ENCODE data around the gene SMIM22.

SMIM22 gene

GRCh38 chr16:4795181-4795827 lies at the start of gene SMIM22:
TSS of gene SMIM22 (plus strand) at chr16:4795369. CDS start at chr16:4795735, 366 bp downstream.
- DNase-seq, result no peak

- DNase-seq, result no peak
Measured at GRCh38 chr16:4746215-4746614, 49.0 kb upstream of the SMIM22 start.

GRCh38 chr16:4746991-4747574 lies 48.1 kb upstream of the SMIM22 start:
- no peak for DNase-seq

DNA sequence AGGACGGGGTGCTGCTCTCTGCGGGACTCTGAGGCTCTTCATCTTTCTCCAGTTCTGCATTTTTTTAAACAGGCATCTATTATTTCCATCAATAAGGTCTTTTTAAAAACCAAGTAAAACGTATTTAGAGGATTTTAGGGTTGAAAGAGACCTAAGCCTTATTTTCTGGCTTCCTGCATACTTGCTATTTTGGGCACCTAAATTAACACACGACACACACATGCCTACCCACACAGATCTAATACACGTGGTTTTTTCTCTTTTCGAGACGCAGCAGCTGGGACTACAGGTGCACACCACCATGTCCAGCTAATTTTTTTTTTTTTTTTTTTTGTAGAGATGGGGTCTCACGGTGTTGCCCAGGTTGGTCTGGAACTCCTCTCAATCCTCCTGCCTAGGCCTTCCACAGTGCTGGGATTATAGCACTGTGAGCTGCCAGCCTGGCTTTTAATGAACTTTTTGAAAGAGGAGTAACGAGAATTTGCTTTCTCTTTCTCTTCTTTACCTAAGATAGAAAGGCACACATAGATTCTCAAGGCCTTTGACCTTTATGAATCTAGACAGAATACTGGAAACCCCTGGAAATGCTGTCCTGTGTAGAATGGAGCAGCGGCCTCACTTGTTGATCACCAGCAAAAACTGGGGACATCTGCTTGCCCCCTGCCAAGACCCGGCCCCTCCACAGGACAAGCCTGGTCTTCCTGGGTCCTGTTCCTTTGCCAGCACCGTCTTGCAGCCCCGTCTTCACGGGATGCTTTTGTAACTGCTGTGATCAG lies 47.1 kb upstream of the SMIM22 start:
- no peak for DNase-seq

DNA sequence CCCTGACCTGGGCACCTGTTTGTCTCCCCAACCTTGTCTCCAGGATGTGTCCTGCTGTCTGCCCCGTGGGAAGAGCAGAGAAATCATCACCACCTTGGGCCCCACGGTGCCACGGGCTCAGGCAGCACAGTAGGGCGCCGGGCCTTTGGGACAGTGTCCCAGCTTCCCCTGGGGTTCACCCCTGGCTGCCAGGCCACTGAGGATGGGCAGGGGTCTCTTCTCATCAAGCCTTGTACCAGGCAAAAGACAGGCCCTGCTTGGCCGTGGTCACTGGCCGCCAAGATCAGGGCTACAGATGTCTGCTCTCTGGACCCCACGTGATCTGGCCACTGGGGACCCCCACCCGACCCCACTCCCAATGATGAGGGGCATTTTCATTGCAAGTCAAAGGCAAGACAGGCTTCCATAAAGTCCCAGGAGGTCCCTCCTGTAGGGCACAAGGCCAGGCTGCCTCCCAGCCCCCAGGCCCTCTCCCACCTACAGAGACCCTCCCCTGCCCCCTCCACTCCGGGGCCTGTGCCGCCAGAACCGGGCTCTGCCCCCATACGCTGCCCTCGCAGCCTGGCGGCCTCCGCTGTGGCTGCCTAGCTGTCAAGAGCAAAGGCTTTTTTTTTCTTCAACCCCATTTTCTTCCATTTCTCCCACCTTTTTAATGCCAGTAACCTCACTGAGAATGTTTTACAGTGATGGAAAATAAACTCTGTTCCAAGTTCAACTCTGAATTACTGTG lies 46.3 kb upstream of the SMIM22 start:
- no peak for DNase-seq

- no peak for DNase-seq
Measured at GRCh38 chr16:4749700-4750257, 45.4 kb upstream of the SMIM22 start.

GRCh38 chr16:4750896-4751295 lies 44.3 kb upstream of the SMIM22 start:
- no peak for DNase-seq

GRCh38 chr16:4752351-4753100 lies 42.6 kb upstream of the SMIM22 start:
- no peak for DNase-seq

GRCh38 chr16:4753227-4753626 lies 41.9 kb upstream of the SMIM22 start:
- no peak for DNase-seq

- no peak for DNase-seq
Measured at GRCh38 chr16:4754865-4755264, 40.3 kb upstream of the SMIM22 start.

DNA sequence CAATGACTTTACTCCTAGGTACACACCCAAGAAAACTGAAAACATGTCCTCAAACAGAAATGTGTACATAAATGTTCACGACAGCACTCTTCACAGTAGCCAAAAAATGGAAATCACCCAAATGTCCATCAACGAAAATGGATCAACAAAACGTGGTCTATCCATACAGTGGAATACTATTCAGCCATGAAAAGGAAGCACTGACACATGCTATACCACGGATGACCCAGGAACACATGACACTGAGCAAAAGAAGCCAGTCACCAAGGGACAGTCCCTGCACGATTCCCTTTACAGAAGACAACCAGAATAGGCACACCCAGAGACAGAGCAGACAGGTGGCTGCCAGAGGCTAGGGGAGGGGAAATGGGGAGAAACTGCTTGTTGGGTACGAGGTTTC lies 39.5 kb upstream of the SMIM22 start:
- DNase-seq, result no peak

GRCh38 chr16:4760221-4760910 lies 34.8 kb upstream of the SMIM22 start:
- no peak for DNase-seq

GRCh38 chr16:4762205-4762604 lies 33.0 kb upstream of the SMIM22 start:
- no peak for DNase-seq

DNA sequence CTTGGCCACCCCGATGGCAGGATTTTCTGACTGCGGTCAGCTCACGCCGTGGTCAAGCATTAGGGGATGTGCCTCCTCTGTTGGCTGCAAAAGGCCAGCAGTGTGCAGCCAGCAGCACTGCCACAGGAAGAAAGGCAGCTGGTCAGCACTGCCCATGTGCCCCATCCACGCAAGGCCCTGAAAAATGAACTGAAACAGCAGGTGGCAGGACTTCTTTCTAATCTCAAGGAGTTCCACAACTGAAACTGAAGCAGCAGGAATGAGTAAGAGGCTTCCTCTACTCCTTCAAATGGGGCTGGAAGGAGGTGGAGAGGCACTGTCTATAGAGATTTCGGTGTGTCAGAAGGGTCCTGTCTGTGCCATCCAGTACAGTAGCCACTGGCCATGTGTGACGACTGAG lies 31.4 kb upstream of the SMIM22 start:
- DNase-seq, result no peak

- no peak for DNase-seq
Measured at GRCh38 chr16:4765511-4766474, 29.4 kb upstream of the SMIM22 start.

- peak; percentile 82 to 96 for DNase-seq
Measured at GRCh38 chr16:4766875-4767628, 28.1 kb upstream of the SMIM22 start, which contains the start of gene ZNF500. TSS of gene ZNF500 (minus strand) at chr16:4767162. CDS start at chr16:4765978, 1,184 bp downstream.

DNA sequence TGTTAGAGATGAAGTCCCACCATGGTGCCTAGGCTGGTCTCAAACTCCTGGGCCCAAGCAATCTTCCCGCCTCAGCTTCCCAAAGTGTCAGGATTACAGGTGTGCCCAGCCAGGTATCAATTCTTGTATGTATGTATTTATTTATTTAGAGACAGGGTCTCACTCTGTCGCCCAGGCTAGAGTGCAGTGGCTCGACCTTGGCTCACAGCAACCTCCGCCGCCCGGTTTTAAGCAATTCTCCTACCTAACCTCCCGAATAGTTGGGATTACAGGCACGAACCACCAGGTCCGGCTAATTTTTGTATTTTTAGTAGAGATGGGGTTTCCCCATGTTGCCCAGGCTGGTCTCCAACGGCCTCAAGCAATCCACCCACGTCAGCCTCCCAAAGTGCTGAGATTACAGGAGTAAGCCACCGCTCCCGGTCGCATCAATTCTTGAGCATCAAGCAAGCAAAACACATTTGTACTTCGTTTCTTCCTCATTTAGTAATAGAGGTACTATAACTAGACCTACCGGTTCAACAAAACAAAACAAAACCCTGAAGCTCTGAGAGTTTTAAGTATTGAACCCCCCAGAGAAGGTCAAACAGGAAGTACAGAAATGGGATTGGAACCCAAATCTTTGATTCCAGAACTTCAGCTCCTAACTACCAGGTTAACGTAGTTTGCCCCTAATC lies 27.2 kb upstream of the SMIM22 start:
- no peak for DNase-seq

DNA sequence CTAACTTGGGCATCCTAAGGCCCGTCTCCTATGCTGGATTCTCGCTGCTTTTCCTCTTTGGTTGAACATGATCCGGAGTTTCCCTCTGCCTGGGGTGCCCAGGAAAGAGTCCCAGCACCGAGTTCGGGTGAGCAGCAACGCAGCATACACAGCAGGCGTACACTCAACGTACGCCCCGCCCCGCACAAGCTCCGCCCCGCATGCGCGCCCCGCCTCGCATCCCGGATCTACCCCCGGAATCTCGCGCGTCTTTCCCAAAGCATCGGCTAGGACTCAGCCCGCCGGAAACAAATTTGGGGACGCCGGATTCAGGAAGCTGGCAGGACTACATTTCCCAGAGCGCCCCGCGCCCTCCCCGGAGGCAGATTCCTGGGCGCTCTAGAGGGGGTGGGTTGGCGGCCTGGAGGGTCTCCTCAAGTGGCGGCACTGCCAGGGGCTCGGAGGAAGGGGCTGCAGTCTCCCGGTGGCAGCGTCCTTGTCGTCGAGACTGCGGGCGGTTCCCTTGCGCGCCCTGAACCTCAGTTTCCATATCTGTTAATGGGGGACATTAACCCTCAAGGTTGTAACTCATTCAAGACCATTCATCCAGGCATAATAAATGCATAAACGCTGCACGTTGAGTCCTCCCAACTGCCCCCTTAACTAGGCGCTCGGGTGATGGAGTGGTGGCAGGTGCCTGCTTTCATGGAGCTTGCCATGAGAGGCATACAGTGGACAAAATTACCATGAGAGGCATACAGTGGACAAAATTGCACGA lies 26.4 kb upstream of the SMIM22 start:
- peak; percentile 64 to 93 for DNase-seq

Measured in NCI-H446 (cell line).